ENCODE measurements around the gene CARD11.

The CARD11 gene

DNA sequence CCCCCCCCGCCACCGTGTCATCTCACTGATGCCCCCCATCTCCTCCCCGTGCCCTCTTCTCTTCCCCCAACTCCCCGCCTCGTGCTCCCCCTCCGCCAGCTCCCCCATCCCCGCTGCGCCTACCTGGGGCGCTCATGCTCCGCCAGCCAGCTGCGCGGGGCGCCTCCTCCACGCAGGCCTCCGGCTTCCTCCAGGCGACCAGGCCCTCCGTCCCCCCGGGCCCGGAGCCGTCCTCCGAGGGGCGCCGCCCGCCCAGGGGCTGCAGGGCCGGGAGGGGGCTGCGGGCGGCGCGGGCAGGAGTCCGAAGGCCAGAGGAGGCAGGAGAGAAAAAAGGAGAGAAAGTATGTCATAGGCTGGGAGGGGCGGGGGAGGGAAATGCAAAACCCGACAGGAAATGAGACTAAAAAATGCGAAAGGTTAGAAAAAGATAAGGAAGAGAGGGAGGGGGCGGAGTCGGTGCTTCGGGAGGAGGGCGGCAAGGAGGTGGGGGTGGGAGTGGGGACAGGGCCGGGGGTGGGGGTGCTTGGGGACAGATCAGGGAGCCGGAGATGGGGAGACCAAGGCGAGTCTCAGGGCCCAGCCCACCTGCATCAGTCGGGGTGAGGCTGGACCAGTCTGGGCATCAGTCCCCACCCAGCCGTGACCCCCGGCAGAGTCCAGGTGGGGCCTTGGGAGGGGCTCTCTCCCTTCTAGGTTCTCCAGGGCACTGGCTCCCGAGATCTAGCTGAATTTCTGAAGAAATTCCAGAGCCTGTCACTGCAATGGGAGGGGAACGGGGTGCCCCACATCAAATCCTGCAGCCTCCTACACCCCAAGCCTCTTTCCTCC lies at the start of gene CARD11:
CARD11 (minus strand) TSS at position 324 of the 828 bp plus-strand sequence. CDS start 85,361 bp downstream, outside the sequence.
- DNase-seq = no peak

DNA sequence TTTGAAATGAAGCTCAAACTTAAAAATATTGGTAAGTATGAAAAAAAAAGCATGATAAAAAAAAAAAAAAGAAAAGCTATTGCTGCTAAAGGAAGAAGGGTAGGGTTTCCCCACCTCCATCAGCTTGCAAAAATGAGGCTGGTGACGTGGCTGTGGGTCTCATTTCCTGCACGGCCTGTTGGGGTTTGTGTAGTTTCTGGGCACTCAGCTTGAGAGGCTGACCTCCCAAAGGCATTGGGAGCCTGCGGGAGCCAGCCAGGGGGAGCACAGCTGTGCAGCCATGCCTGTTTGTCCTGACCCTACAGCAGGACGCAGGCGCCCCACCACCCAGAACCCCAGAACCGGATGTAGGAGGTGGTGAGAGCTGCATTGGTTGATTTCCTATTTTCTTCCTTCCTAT lies 48.8 kb upstream of the CARD11 start:
- DNase-seq = no peak

DNA sequence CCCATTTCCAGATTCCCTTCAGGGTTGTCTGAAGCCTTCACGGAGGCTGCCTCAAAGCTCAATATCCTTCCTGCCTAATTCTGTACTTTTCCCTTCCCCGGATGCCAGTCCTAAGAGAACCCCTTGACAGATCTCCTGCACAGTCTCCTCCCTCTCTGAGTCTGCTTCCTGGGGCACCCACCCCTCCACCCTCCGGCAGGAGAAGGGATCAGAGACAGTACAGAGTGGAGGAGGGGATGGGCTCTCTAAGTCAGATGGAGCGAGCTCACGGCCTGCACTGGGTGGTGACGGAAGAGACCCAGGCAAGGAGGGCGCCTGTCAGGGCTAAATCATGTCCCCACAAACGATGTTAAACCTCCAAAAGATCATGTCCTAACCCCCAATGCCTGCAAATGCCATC lies 48.0 kb upstream of the CARD11 start:
- DNase-seq = no peak

- no peak for DNase-seq
Measured at GRCh38 chr7:3089493-3089892, 45.8 kb upstream of the CARD11 start.

DNA sequence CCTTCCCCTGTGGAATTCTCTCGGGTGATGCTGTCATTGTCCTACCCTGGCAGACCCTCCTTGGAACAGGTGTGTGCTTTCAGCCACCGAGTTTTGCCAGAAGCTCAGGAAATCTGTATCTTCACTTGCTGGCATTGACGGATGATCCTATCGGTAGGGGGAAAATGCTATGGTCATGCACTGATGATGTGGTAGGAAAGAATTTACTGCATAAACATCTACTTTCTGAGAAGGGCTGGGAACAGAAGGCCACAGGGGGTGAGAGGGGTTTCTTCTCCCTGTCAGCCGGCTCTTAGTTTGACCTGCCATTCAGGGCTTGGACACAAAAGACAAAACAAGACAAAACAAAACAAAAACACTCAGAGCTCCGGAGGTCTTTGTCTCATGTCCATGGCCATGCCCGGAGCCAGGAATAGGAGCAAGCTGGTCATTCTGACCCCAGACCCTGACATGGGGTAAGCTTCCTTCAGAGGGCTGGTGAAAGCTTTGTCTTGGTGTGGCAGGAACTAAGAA lies 43.6 kb upstream of the CARD11 start:
- no peak for DNase-seq

GRCh38 chr7:3083350-3083749 lies 39.7 kb upstream of the CARD11 start:
- no peak for DNase-seq

DNA sequence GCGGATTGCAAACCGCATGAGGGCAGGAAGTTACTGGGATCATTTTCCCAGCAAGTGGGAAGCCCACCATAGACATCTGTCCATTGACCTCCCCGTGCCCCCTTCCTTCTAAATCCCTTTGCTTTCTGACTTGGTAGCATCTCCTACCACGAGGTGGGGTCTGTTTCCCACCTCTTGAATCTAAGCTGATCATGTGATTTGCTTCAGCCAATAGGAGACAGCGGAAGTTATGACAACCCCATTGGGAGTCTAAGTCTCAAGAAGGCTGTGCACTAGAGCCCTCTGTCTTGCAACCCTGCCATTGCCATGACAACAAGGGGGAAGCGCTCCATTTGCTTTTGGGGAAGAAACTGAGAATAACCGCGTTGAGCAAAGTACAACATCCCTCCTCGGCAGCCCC lies 39.2 kb upstream of the CARD11 start:
- DNase-seq = no peak

GRCh38 chr7:3082386-3082785 lies 38.7 kb upstream of the CARD11 start:
- no peak for DNase-seq

GRCh38 chr7:3080106-3080505 lies 36.4 kb upstream of the CARD11 start:
- DNase-seq = no peak

- no peak for DNase-seq
Measured at GRCh38 chr7:3078514-3078913, 34.8 kb upstream of the CARD11 start.

DNA sequence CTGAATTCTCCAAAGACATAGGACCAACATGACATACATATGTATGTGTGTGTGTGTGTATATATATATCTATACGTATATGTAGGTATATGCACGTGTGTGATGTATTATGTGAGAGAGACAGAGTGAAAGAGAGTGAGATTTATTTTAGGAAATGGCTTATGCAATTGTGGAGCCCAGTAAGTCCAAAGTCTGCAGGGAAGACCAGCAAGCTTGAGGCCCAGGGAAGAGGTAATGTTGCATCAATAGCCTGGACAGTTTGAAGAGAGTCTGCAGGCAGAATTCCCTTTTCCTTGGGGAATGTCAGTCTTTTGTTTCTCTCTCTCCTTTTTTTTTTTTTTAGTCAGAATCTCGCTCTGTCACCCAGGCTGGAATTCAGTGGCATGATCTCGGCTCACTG lies 33.0 kb upstream of the CARD11 start:
- DNase-seq = no peak

DNA sequence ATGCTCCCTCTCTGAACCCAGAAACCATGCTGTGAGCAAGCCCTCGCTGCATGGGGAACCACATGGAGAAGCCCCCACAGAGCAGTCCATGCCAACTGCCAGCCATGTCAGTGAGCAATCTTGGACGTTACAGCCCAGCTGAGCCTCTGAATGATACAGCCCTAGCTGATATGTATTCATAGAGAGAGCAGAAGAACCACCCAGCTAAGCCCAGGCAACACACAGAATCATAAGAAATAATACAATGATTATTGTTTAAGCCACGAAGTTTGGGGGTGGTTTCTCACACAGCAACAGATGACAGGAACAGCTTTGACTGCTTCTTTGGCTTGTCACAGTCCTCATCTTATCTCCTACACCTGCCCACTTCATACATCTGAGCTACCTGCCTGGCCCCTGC lies 32.5 kb upstream of the CARD11 start:
- DNase-seq = no peak

GRCh38 chr7:3075441-3075840 lies 31.8 kb upstream of the CARD11 start:
- DNase-seq = no peak

- no peak for DNase-seq
Measured at GRCh38 chr7:3074459-3074821, 30.8 kb upstream of the CARD11 start.

DNA sequence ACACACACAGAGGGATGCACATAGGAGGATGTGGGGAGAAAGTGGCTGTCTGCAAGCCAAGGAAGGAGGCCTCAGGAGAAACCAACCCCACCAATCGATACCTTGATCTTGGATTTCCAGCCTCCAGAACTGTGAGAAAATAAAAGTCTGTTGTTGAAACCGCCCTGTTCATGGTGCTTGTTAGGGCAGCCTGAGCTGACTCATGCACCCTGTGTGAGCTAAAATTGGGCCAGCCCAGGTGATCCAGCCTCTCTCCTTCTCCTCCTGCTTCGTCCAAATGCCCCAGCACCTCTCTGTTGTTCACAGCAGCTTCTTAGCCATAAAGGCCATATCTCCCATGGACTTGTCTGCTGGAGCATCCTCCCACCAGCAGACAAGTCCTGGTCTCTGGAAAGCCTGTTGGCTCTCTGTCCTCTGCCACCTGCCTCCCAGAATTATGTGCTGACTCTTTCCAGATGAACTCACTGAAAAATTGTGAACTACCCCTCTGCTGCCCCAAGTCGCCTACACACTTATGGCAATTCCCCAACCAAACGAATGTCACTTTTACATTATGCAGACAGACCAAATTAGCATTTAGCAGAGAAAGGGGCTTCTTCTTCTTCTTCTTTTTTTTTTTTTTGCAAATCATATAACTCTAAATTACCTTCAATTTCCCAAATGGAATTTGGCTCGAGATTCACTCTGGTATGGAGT lies 30.2 kb upstream of the CARD11 start:
- no peak for DNase-seq

GRCh38 chr7:3070908-3071307 lies 27.2 kb upstream of the CARD11 start:
- DNase-seq = no peak

DNA sequence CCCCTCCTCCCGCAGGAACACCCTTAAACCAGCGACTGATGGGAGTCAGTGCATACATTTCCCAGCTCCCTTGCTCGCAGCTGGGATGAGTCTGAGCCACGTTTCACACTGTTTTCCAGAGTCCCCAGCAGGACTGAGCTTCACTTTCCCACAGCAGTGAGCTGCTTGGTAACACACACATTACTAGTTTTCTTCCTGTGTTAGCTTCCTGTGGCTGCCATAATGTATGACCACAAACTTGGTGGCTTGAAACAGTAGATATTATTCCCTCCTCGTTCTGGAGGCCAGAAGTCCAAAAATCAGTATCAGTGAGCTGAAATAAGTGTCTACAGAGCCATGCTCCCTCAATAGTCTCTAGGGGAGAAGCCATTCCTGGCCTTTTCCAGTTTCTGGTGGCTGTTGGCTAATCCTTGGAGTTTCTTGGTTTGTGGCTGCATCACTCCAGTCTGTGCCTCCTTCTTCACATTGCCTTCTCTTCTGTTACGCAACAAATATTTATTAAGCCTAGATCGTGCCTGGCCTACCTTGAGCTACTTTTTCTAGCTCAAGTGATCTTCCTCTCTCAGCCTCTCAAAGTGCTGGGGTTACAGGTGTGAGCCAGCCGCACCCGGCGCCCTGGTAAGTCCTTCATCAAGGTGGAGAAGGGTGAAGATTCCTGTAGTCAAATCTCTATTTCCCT lies 26.2 kb upstream of the CARD11 start:
- DNase-seq = no peak

- no peak for DNase-seq
Measured at GRCh38 chr7:3068530-3068929, 24.9 kb upstream of the CARD11 start.

GRCh38 chr7:3067606-3068380 lies 24.1 kb upstream of the CARD11 start:
- DNase-seq = no peak

DNA sequence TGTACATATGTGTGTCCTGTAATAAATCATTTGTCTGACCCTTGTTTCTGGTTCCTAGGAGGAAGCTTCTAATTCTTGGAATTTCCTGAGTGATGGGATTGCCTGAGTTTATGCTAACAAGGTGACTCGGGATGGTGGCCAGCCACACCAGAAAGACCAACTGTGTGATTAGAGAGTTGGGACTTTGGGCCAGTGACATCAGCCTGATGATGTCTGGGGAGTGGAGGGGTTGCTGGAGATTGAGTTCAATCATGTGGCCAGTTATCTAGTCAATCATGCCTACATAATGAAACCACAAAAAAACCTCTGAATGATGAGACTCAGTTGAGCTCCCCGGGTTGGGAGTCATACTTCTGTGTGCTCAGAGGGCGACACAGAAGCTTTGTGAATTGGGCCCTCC lies 23.5 kb upstream of the CARD11 start:
- DNase-seq = no peak

- no peak for DNase-seq
Measured at GRCh38 chr7:3066506-3066905, 22.8 kb upstream of the CARD11 start.

- DNase-seq = no peak
Measured at GRCh38 chr7:3065724-3066143, 22.1 kb upstream of the CARD11 start.

- DNase-seq = no peak
Measured at GRCh38 chr7:3064067-3064466, 20.4 kb upstream of the CARD11 start.
